ENCODE data around the gene ADM5. TPM values are rescaled to one million over a fixed set of nuclear protein-coding genes. Genes with fewer than 3 reads are reported as not detected.
A peak's percentile ranks its signal among the peaks of the same experiment; 100 is the strongest.
"Not testable (repeated sequence)": the region's sequence is repeated elsewhere in the genome, so short reads cannot be mapped to it uniquely, and the experiment has no call there.

Gene ADM5
- total RNA-seq, 8 experiments from 2014 or later: 0.66 to 5.2 (median 2.1) TPM

GRCh38 chr19:49704888-49705642, 15.7 kb downstream of the ADM5 start:
- Histone ChIP-seq H3K4me3 (no peak overlapping the region), H3K4me1 (replicated peaks in 1 of 2) (no peaks in the 10 kb centered on the region), H3K27ac (no peak overlapping the region)
- WGBS, 10 experiments: 90 to 100% (median 97%) methylated on average over 2 to 9 of the region's 22 CpGs; no CpG with 5 or more reads in 4 of the 10 experiments
- no peak for ATAC-seq (replicated peaks in 6 of 8)
- in situ Hi-C loops (cut with MboI; ENCODE audit: low pct_unique_long_range_greater_than_20kb in 2 of 9, low sequenced_read_pairs in 9 of 9, unreplicated experiment in 9 of 9): no loop called here

GRCh38 chr19:49705919-49706318, 16.5 kb downstream of the ADM5 start:
- peak in 1 of 8 experiments; percentile 10 for ATAC-seq (replicated peaks in 6 of 8)
- no peaks in the 10 kb centered on the region for H3K4me1 ChIP-seq (replicated peaks in 1 of 2)
- no peak overlapping the region for H3K27ac ChIP-seq
- in situ Hi-C loops (cut with MboI; ENCODE audit: low pct_unique_long_range_greater_than_20kb in 2 of 9, low sequenced_read_pairs in 9 of 9, unreplicated experiment in 9 of 9): no loop called here
- no peak overlapping the region for H3K4me3 ChIP-seq
- WGBS, 10 experiments: 73 to 100% (median 80%) methylated on average over 1 to 3 of the region's 16 CpGs; no CpG with 5 or more reads in 6 of the 10 experiments

- Histone ChIP-seq H3K27ac (no peak overlapping the region), H3K4me3 (no peak overlapping the region), H3K4me1 (replicated peaks in 1 of 2) (peaks cover 0 to 4% of the 10 kb centered on the region in 2 donors)
- 67 to 100% (median 100%) methylated on average over 1 to 3 of the region's 20 CpGs; no CpG with 5 or more reads in 6 of the 10 experiments for WGBS, 10 experiments
- peak in 1 of 8 experiments; percentile 16 for ATAC-seq (replicated peaks in 6 of 8)
- in situ Hi-C loops (cut with MboI; ENCODE audit: low pct_unique_long_range_greater_than_20kb in 2 of 9, low sequenced_read_pairs in 9 of 9, unreplicated experiment in 9 of 9): no loop called here
Measured at GRCh38 chr19:49710372-49710951, 21.1 kb downstream of the ADM5 start.

- 0 to 100% (median 70%) methylated on average over 1 to 4 of the region's 20 CpGs; no CpG with 5 or more reads in 6 of the 10 experiments for WGBS, 10 experiments
- peak; percentile 38 to 92 (median 82) for ATAC-seq (replicated peaks in 6 of 8)
- Histone ChIP-seq H3K4me1 (replicated peaks in 1 of 2) (peaks cover 0 to 4% of the 10 kb centered on the region in 2 donors), H3K4me3 (peak overlapping the region in 1 of 5 donors; percentile 9), H3K27ac (peak overlapping the region in 1 of 2 donors; percentile 47)
- in situ Hi-C loops (cut with MboI; ENCODE audit: low pct_unique_long_range_greater_than_20kb in 2 of 9, low sequenced_read_pairs in 9 of 9, unreplicated experiment in 9 of 9): no loop called here
Measured at GRCh38 chr19:49712397-49712859, 23.0 kb downstream of the ADM5 start.

- Histone ChIP-seq H3K4me1 (replicated peaks in 1 of 2) (peaks cover 0 to 4% of the 10 kb centered on the region in 2 donors), H3K4me3 (no peak overlapping the region), H3K27ac (peak overlapping the region in 1 of 2 donors; percentile 67)
- peak in 3 of 8 experiments; percentile 14 to 25 (median 21) for ATAC-seq (replicated peaks in 6 of 8)
- in situ Hi-C loops (cut with MboI; ENCODE audit: low pct_unique_long_range_greater_than_20kb in 2 of 9, low sequenced_read_pairs in 9 of 9, unreplicated experiment in 9 of 9): no loop called here
- WGBS, 10 experiments: 87 to 91% methylated on average over 3 to 4 of the region's 8 CpGs; no CpG with 5 or more reads in 8 of the 10 experiments
Measured at GRCh38 chr19:49713236-49713845, 23.9 kb downstream of the ADM5 start.

- Histone ChIP-seq H3K27ac (no peak overlapping the region), H3K4me1 (replicated peaks in 1 of 2) (peaks cover 0 to 7% of the 10 kb centered on the region in 2 donors), H3K4me3 (no peak overlapping the region)
- in situ Hi-C loops (cut with MboI; ENCODE audit: low pct_unique_long_range_greater_than_20kb in 2 of 9, low sequenced_read_pairs in 9 of 9, unreplicated experiment in 9 of 9): no loop called here
- WGBS, 10 experiments: 25 to 100% (median 70%) methylated on average over 1 to 3 of the region's 3 CpGs; no CpG with 5 or more reads in 3 of the 10 experiments
- no peak for ATAC-seq (replicated peaks in 6 of 8)
Measured at GRCh38 chr19:49716154-49716553, 26.8 kb downstream of the ADM5 start.

GRCh38 chr19:49718511-49718910, 29.1 kb downstream of the ADM5 start:
- H3K27ac ChIP-seq: no peak overlapping the region
- in situ Hi-C loops (cut with MboI; ENCODE audit: low pct_unique_long_range_greater_than_20kb in 2 of 9, low sequenced_read_pairs in 9 of 9, unreplicated experiment in 9 of 9): no loop called here
- no peak overlapping the region for H3K4me3 ChIP-seq
- ATAC-seq (replicated peaks in 6 of 8): no peak
- WGBS, 10 experiments: 74 to 100% (median 93%) methylated on average over 1 to 6 of the region's 8 CpGs
- H3K4me1 ChIP-seq (replicated peaks in 1 of 2): peaks cover 0 to 3% of the 10 kb centered on the region in 2 donors

GRCh38 chr19:49718991-49719390, 29.6 kb downstream of the ADM5 start:
- in situ Hi-C loops (cut with MboI; ENCODE audit: low pct_unique_long_range_greater_than_20kb in 2 of 9, low sequenced_read_pairs in 9 of 9, unreplicated experiment in 9 of 9): no loop called here
- Histone ChIP-seq H3K4me3 (no peak overlapping the region), H3K27ac (no peak overlapping the region), H3K4me1 (replicated peaks in 1 of 2) (peaks cover 0 to 3% of the 10 kb centered on the region in 2 donors)
- ATAC-seq (replicated peaks in 6 of 8): no peak
- 40 to 91% (median 65%) methylated on average over 1 to 5 of the region's 6 CpGs; no CpG with 5 or more reads in 4 of the 10 experiments for WGBS, 10 experiments

GRCh38 chr19:49719420-49719819, 30.0 kb downstream of the ADM5 start:
- H3K27ac ChIP-seq; ATAC-seq (replicated peaks in 6 of 8); in situ Hi-C loops (cut with MboI; ENCODE audit: low pct_unique_long_range_greater_than_20kb in 2 of 9, low sequenced_read_pairs in 9 of 9, unreplicated experiment in 9 of 9); H3K4me1 ChIP-seq (replicated peaks in 1 of 2); H3K4me3 ChIP-seq: not testable (repeated sequence)
- 0 to 89% (median 61%) methylated on average over 1 to 9 of the region's 22 CpGs; no CpG with 5 or more reads in 2 of the 10 experiments for WGBS, 10 experiments

GRCh38 chr19:49727217-49728030, 38.0 kb downstream of the ADM5 start:
- 0 to 100% (median 70%) methylated on average over 1 to 13 of the region's 23 CpGs; no CpG with 5 or more reads in 3 of the 10 experiments for WGBS, 10 experiments
- Histone ChIP-seq H3K27ac (no peak overlapping the region), H3K4me1 (replicated peaks in 1 of 2) (no peaks in the 10 kb centered on the region), H3K4me3 (no peak overlapping the region)
- ATAC-seq (replicated peaks in 6 of 8): peak in 2 of 8 experiments; percentile 47 to 66
- in situ Hi-C loops (cut with MboI; ENCODE audit: low pct_unique_long_range_greater_than_20kb in 2 of 9, low sequenced_read_pairs in 9 of 9, unreplicated experiment in 9 of 9): no loop called here

- Histone ChIP-seq H3K4me1 (replicated peaks in 1 of 2) (no peaks in the 10 kb centered on the region), H3K27ac (no peak overlapping the region), H3K4me3 (no peak overlapping the region)
- WGBS, 10 experiments: 57 to 97% (median 89%) methylated on average over 1 to 5 of the region's 5 CpGs; no CpG with 5 or more reads in 1 of the 10 experiments
- in situ Hi-C loops (cut with MboI; ENCODE audit: low pct_unique_long_range_greater_than_20kb in 2 of 9, low sequenced_read_pairs in 9 of 9, unreplicated experiment in 9 of 9): no loop called here
- ATAC-seq (replicated peaks in 6 of 8): no peak
Measured at GRCh38 chr19:49730166-49730565, 40.8 kb downstream of the ADM5 start.

GRCh38 chr19:49738268-49738667, 48.9 kb downstream of the ADM5 start:
- ATAC-seq (replicated peaks in 6 of 8): no peak
- WGBS, 10 experiments: 12 to 100% (median 71%) methylated on average over 1 to 3 of the region's 4 CpGs; no CpG with 5 or more reads in 3 of the 10 experiments
- Histone ChIP-seq H3K4me1 (replicated peaks in 1 of 2) (no peaks in the 10 kb centered on the region), H3K4me3 (no peak overlapping the region), H3K27ac (no peak overlapping the region)
- in situ Hi-C loops (cut with MboI; ENCODE audit: low pct_unique_long_range_greater_than_20kb in 2 of 9, low sequenced_read_pairs in 9 of 9, unreplicated experiment in 9 of 9): no loop called here

Measured in motor neuron (in vitro differentiated cells).